Activated T-cell treated with anti-CD3 and anti-CD28 coated beads for 4 hours (primary cell): Measurements from ENCODE around the gene DMRTB1.

Source experiments
- DNase-seq: peaks from one replicate; pipeline ENCODE4 v3.0.0-alpha.2; 2020

Gene DMRTB1

GRCh38 chr1:53438427-53439336, 20.5 kb upstream of the DMRTB1 start:
- no peak for DNase-seq

GRCh38 chr1:53439337-53440207, 19.6 kb upstream of the DMRTB1 start:
- DNase-seq, result no peak

GRCh38 chr1:53440633-53441032, 18.6 kb upstream of the DMRTB1 start:
- no peak for DNase-seq

- no peak for DNase-seq
Observed at GRCh38 chr1:53442299-53442698, 16.9 kb upstream of the DMRTB1 start.

- DNase-seq, result no peak
Observed at GRCh38 chr1:53446051-53446450, 13.1 kb upstream of the DMRTB1 start.

- no peak for DNase-seq
Observed at GRCh38 chr1:53447413-53447812, 11.8 kb upstream of the DMRTB1 start.

GRCh38 chr1:53448241-53448841, 10.9 kb upstream of the DMRTB1 start:
- no peak for DNase-seq

GRCh38 chr1:53449021-53449420, 10.2 kb upstream of the DMRTB1 start:
- no peak for DNase-seq

GRCh38 chr1:53449693-53450092, 9.5 kb upstream of the DMRTB1 start:
- no peak for DNase-seq

GRCh38 chr1:53450225-53450624, 9.0 kb upstream of the DMRTB1 start:
- DNase-seq, result no peak

GRCh38 chr1:53454019-53454418, 5.2 kb upstream of the DMRTB1 start:
- no peak for DNase-seq

GRCh38 chr1:53455364-53455991, 3.7 kb upstream of the DMRTB1 start:
- DNase-seq, result no peak

- no peak for DNase-seq
Observed at GRCh38 chr1:53458634-53459033, 565 bp upstream of the DMRTB1 start.

- no peak for DNase-seq
Observed at GRCh38 chr1:53460211-53460634, 1.0 kb downstream of the DMRTB1 start.

- no peak for DNase-seq
Observed at GRCh38 chr1:53460666-53461322, 1.6 kb downstream of the DMRTB1 start.

GRCh38 chr1:53461323-53462044, 2.3 kb downstream of the DMRTB1 start:
- DNase-seq, result no peak

GRCh38 chr1:53462193-53462592, 3.0 kb downstream of the DMRTB1 start:
- DNase-seq, result no peak

GRCh38 chr1:53462769-53463501, 3.7 kb downstream of the DMRTB1 start:
- DNase-seq, result no peak

- no peak for DNase-seq
Observed at GRCh38 chr1:53463961-53464899, 5.0 kb downstream of the DMRTB1 start.
